Gastrocnemius medialis (tissue), 4 donors: ENCODE measurements around the gene SNCG. TPM values are rescaled to one million over a fixed set of nuclear protein-coding genes. Genes with fewer than 3 reads are reported as not detected.

Source experiments
- total RNA-seq, 4 donors: library from RNA; depleted of rRNA; stranded (reverse); fragments of >200 nt; gene quantifications; one replicate each; pipeline versions ENCODE4 v1.1.0 to v1.2.3, GENCODE V29; 2016

The SNCG gene
- total RNA-seq, 4 donors from 2014 or later: 2.0 to 9.9 (median 3.0) TPM

Other genes with a start within 250 kb of the SNCG start
- 10 to 100 TPM; 16.4 to 22.7 (median 18.0) TPM for gene BMPR1A, start 202.0 kb upstream of the SNCG start, total RNA-seq
- gene MMRN2, start 984 bp upstream of the SNCG start, total RNA-seq: 10 to 100 TPM; 14.6 to 34.8 (median 25.8) TPM
- 10 to 100 TPM; 20.1 to 51.2 (median 31.0) TPM for gene ADIRF, start 9.9 kb downstream of the SNCG start, total RNA-seq
- gene FAM25A, start 61.7 kb downstream of the SNCG start, total RNA-seq: not detected
- gene GLUD1, start 136.2 kb downstream of the SNCG start, total RNA-seq: 10 to 100 TPM; 69.2 to 80.1 (median 77.2) TPM
- gene SHLD2, start 136.6 kb downstream of the SNCG start, total RNA-seq: 10 to 100 TPM in 3 of 4 donors, 1 to 10 TPM in 1; 7.2 to 15.2 (median 12.3) TPM